SKM-1 (cell line): ENCODE results near the gene DDX55.
"Not testable (repeated sequence)": the region's sequence is repeated elsewhere in the genome, so short reads cannot be mapped to it uniquely, and the experiment has no call there.

Experiments used
- DNase-seq: peaks from one replicate; lab custom pipeline; 2025; ENCODE audit not compliant: unreplicated experiment; lab: John Stamatoyannopoulos, UW

Gene DDX55, protein sequence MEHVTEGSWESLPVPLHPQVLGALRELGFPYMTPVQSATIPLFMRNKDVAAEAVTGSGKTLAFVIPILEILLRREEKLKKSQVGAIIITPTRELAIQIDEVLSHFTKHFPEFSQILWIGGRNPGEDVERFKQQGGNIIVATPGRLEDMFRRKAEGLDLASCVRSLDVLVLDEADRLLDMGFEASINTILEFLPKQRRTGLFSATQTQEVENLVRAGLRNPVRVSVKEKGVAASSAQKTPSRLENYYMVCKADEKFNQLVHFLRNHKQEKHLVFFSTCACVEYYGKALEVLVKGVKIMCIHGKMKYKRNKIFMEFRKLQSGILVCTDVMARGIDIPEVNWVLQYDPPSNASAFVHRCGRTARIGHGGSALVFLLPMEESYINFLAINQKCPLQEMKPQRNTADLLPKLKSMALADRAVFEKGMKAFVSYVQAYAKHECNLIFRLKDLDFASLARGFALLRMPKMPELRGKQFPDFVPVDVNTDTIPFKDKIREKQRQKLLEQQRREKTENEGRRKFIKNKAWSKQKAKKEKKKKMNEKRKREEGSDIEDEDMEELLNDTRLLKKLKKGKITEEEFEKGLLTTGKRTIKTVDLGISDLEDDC

DNA sequence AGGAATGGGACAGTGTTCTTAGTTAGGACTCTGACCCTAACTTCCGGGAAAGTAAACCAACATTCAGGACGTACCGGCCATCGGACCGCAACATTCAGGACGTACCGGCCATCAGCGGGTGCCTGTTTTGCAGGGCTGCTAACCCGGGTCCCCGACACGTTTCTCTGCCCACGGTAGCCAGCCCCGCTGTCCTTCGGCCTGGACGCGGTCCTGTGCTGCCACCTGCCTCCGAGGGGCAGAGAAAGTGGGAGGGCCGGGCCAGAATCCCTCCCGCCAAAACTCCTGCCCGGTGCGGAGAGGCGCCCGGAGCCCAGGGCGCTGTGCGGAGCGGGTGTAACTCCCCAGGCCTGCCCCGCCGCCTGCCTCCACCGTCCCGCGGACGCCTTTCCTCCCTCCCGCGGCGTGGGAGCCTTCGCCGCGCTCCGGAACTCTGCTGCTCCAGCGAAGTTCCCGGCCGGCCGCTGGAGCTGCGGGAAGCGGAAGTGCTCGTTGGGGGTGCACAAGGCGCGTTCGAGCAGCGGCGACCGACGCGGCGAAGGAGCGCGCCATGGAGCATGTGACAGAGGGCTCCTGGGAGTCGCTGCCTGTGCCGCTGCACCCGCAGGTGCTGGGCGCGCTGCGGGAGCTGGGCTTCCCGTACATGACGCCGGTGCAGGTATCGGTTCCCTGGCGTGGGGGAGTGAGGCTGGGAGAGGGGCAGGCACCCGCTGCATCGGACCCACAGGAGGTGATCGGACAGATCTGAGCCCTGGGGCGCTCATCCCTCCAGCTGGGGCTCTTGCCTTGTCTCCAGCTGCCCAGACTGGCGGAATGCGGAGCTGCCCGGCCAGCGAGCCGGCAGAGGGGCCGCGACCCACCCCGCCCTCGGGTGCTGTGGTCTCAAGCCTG is at the start of gene DDX55:
Gene DDX55, plus strand, starts transcription at position 498 of the 888 bp plus-strand sequence. Its CDS starts 50 bp downstream, at position 548.
- DNase-seq, result peak; percentile 44

DNA sequence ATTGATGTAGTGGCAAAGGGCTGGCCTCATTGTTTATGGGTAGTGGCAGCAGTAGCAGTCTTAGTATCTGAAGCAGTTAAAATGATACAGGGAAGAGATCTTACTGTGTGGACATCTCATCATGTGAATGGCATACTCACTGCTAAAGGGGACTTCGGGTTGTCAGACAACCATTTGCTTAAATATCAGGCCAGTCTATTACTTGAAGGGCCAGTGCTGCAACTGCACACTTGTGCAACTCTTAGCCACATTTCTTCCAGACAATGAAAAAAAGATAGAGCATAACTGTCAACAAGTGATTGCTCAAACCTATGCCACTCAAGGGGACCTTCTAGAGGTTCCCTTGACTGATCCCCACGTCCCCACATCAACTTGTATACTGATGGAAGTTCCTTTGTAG is 47.8 kb upstream of the DDX55 start:
- not testable (repeated sequence) for DNase-seq

DNA sequence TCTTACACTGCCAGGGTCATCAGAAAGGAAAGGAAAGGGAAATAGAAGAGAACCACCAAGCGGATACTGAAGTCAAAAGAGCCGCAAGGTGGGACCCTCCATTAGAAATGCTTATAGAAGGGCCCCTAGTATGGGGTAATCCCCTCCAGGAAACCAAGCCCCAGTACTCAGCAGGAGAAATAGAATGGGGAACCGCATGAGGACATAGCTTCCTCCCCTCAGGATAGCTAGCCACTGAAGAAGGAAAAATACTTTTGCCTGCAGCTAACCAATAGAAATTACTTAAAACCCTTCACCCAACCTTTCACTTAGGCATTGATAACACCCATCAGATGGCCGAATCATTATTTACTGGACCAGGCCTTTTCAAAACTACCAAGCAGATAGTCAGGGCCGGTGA is 47.1 kb upstream of the DDX55 start:
- not testable (repeated sequence) for DNase-seq

DNA sequence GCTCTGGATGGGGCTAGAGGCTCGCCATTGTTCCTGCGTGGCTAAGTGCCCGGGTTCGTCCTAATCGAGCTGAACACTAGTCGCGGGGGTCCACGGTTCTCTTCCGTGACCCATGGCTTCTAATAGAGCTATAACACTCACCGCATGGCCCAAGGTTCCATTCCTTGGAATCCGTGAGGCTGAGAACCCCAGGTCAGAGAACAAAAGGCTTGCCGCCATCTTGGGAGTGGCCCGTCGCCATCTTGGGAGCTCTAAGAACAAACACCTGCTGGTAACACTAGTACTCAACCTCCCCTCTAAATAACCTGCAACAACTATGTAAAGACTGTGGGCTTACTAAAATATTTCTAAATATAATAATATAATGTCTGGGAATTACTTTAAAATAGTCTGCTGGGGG is 43.4 kb upstream of the DDX55 start:
- DNase-seq, result not testable (repeated sequence)

DNA sequence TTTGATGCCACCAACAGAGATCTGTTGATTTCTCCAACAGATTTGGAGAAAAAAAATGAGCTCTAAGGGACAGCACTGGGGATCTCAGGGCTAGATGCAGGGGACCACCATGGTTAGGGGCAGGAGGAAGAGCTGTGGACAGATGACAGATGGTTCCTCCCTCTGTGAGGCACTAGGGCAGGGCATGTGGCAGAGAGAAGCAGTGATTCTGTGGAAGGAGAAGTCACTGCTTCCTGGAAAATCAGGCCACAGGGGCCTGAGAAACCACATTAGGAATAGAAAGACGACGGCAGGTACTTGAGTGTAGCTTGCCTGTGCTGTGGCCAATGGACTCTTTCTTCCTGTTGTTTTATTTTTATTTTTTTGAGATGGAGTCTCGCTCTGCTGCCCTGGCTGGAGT is 42.4 kb upstream of the DDX55 start:
- no peak for DNase-seq

DNA sequence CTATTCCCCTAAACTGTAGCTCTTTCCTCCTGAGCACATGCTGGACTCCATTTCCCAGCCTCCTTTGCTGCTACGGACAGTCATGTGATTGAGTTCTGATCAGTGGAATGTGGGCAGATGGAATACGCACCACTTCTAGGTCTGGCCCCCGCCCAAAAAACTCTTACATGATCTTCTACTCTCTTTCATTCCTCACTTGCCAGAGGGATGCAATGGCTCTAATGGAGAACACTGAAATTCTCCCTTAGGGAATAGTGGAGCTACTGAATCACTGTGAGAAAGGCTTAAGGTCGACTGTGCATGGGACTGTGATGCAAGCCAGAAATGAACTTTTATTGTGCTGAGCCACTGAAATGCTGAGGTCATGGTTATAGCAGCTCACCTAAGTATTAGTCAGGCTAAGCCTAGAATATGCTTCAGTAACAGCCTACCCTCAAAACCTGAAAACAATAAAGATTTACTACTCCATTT is 30.5 kb upstream of the DDX55 start:
- no peak for DNase-seq

DNA sequence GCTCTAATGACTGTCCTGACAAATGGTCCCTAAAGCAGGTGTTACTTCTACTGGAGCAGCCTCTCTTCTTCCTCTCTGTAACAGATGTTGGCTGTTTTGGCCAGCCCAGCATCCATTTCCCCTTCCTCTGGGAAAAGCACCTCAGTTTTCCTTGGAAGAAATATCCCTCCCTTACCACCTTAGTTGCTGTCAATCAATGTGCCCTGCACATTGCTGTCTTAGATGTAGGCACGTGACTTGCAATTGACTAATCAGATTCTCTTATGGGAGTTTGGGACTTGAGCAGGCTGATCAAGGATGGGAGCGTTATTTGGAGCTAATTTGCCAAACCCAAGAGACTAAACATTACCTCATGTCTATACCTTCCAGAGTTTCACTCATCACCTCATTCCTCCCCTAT is 29.5 kb upstream of the DDX55 start:
- DNase-seq, result no peak

DNA sequence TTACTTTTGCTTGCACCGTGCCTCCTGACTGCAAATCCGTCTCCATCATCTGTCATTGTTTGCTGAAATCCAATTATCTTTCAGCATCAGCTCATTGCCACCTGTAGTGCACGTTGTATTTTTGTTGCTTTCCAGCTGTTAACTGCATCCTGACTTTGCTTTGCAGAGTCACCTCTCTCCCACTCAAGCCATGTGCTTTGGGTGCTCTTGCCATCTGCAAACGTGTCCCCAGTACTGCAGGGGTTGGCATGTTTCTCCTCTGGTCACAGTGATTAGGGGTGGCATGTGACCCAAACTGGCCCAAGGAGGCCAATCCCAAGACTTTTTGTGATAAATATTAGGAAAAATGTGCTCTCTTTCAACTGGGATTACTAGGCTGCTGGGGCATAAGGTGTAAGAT is 28.0 kb upstream of the DDX55 start:
- DNase-seq, result no peak

DNA sequence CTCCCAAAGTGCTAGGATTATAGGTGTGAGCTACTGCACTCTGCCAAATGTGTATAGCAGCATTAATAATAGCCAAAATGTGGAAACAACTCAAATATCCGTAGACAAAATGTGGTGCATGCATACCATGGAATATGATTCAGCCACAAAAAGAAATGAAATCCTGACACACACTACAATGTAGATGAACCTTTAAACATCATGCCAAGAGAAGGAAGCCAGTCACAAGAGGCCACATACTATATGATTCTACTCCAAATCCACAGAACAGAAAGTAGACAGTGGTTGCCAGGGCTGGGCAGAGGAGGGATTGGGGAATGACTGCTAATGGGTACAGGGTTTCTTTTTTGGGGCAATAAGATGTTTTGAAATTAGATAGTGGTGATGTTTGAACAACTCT is 25.3 kb upstream of the DDX55 start:
- no peak for DNase-seq

DNA sequence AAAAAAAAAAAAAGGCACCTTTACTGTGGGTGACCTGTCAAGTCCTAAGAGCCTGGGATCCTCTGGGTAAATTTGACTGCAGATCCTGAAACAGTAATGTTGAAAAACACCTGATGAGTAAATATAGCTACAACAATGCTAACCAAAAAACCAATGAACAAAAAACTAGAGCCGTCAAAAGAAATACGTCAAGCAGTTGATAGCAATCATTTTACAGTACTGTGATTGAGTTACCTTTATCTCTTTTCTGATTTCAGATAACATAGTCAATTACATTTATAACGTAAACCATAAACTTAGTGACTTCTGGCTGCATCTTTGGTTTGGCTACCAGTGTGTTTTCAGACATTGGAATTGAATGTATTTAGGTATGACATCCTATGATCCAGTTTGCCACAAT is 23.7 kb upstream of the DDX55 start:
- no peak for DNase-seq

DNA sequence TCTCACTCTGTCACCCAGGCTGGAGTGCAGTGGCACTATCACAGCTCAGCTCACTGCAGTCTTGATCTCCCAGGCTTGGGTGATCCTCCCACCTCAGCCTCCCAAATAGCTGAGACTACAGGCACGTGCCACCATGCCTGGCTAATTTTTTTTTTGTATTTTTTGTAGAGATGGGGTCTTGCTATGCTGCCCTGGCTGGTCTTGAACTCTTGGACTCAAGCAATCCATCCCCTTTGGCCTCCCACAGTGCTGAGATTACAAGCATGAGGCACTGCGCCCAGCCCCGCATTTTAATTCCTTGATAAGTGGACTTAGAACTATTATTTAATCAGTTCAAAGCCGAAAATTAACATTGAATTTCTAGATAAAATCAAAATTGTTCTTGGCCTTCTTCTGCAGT is 23.1 kb upstream of the DDX55 start:
- DNase-seq, result not testable (repeated sequence)

DNA sequence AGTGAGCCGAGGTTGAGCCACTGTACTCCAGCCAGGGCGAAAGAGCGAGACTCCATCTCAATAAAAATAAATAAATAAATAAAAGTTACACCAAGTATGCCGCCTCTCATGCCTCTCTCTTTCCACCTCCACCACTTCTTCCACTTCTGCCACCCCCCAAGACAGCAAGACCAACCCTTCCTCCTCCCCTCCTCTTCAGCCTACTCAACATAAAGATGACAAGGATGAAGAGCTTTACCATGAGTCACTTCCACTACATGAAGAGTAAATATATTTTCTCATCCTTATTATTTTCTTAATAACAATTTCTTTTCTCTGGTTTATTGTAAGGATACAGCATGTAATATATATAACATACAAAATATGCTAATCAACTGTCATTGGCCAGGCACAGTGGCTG is 21.1 kb upstream of the DDX55 start:
- no peak for DNase-seq

DNA sequence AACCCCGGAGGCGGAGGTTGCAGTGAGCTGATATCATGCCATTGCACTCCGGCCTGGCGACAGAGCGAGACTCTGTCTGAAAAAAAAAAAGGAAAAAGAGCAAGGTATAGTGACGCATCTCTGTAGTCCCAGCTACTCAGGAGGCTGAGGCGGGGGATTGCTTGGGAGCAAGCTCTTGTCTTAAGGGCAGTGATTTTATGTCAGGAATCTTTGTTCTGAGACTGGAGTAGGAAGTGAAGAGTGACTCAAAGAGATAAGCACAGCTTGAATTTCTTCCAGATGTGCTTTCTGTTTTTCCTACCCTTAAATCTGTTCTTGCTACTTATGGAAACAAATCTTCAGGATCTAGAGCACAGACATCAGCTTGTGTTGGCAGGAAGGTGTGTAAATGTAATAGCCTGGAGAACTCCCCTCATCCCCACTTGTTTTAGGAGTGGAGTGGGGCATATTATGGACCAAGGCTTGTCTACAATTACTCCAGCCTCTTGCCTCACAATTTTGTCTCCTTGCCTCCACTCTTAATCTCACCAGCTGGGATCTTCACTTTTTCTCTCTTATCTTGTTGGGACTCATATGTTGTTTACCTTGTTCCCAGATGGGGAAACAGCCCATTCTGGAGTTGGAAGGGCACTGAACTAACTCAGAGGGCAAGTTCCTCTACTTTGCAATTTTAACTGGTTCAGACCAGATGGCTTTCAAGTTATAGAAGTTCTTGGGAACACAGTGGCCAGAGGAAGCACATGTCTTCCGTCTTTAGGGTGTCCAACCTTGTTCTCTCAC is 10.0 kb upstream of the DDX55 start:
- DNase-seq, result no peak

DNA sequence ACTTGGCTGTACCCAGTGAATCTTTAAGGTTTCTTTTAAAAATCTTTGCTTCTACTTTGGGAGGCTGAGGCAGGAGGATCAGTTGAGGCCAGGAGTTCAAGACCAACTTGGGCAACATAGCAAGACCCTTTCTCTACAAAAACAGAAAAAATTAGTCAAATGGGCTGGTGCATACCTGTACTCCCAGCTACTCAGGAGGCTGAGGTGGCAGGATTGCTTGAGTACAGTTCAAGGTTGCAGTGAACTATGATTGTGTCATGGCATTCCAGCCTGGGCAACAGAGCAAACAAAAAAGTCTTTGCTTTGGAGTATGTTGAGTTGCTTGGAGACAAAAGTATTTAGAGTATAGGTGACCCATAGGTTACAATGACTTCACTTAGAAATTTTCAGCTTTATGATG is 6.2 kb upstream of the DDX55 start:
- no peak for DNase-seq

DNA sequence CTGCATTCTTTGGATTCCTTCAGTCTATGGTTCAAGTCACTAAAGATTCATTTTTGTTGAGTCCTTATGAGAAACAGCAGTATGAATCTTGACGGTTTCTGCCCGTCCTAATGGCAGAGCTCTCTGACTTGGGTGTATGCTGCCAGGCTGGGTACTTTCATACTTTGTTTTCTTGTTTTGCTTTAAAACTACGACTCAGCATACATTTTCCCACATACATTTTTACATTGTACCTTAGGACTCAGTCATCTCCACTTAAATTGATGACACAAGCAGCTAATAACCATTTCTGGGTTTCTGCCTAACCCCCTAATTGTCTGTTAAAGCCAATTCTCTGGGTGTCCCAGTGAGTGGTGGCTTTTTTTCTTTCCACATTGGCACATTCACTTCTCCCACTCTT is 4.8 kb upstream of the DDX55 start:
- no peak for DNase-seq

DNA sequence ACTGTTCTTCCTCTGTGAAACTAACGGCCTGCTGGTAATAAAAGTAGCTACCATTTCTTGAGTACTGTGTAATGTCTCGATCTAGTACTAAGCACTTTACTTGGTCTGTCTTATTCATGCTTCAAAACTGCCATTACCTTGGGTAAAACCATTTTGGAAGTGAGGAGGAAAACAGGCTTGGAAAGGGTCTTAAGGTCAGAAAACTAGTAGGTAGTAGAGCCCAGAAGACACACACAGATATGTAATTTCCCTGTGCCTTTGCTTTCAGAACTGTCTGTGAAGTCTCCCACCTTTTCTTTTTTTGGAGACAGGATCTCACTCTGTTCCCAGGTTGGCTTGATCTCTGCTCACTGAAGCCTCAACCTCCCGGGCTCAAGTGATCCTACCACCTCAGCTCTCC is 3.4 kb upstream of the DDX55 start:
- DNase-seq, result no peak

DNA sequence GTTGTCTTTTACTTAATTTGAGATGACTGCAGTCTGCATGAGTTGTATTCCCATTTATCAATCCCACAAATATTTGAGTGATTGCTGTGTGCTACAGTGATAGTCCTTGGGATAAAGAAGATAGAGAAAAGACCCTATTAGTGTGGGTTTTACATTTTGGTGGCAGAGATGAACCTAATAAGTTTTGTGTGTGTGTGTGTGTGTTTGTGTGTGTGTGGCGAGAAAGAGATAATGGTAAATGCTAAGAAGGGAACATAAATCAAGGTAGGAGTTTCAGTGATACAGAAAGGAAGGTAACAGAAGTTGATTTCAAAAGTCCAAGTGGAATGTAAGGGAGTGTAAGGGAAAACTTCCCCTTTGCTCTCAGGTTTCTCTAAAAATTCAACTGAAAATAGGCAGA is 2.6 kb upstream of the DDX55 start:
- DNase-seq, result no peak

DNA sequence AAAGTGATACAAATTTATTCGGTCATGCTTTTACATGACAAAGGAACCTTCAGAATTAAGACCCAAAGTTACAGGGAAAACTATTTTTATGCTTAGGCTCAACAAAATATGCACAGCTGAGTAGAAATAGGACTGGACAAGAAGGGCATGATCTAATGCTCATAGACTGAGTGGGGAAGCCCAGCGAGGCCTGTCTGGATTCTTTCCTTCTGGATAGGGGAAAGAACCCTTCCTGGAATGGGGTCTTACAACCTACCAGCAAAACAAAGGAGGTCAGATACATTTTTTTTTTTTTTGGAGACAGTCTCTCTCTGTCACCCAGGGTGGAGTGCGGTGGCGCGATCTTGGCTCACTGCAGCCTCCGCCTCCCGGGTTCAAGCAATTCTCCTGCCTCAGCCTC is 2.2 kb upstream of the DDX55 start:
- no peak for DNase-seq

DNA sequence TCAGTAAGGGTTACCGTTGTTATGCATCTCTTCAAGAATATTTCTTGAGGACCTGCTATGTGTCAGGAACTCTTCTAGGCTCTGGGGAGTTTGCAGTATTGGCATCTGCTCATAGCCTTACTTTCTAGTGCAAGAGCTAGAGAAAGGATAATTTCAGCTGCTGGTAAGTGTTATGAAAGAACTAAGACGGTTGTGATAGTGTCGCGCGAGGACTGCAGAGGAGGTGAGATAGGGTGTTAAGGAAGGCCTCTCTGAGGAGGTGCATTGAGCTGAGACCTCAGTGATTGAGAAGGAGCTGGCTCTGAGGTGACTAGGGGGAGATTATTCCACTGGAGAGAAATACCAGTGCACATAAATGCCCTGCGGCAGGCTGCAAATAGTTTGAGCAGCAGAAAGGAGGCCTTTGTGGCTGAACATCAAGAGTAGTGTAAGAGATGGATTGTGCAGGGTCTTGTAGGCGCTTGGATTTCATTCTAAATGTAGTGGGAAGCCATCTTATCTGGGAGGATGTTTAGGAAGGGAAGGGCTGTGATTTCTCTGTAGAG is 824 bp downstream of the DDX55 start:
- DNase-seq, result no peak

DNA sequence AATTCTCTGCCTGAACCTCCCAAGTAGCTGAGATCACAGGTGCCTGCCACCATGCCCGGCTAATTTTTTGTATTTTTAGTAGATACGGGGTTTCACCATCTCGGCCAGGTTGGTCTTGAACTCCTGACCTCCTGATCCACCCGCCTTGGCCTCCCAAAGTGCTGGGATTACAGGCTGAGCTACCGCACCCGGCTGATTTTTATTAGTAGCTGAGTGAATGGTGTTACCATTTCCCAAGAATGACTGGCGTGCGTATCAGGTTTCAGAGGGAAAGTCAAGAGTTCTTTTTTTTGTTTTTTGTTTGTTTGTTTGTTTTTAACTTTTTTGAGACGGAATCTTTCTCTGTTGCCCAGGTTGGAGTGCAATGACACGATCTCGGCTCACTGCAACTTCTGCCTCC is 1.6 kb downstream of the DDX55 start:
- DNase-seq, result not testable (repeated sequence)

DNA sequence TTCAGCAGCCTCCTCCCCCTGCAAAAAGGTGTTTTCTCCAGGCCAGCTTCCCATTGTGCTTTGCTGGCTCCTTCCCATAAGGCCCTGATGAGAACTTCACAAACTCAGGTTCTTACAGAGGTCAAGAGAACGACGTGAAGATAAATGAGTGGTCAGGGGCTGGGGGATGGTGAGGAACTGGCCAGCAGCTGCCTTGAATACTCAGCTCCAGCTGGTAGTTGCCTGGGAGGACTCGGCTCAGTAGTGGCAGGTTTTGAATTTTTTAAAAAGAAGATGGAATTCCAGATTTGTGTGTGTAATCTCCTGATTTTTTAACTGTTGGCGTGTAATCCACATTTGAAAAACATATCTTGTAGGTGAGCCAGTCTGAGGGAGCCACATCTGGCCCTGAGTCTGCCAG is 5.9 kb downstream of the DDX55 start:
- no peak for DNase-seq
